Coronary artery (tissue), 2 donors: ENCODE results near the gene GHSR.

Source experiments
- DNase-seq: peaks from one replicate; pipeline ENCODE4 v3.0.0-alpha.2; 2017; ENCODE audit warnings: low spot score
- H3K27ac ChIP-seq, 2 donors: fragments of 200-600 bp; sonication (generic); one replicate each; pipeline ENCODE4 v1.5.1; 2016 to 2019
- H3K4me3 ChIP-seq: fragments of 200-600 bp; sonication (generic); 2 replicates; pipeline ENCODE4 v1.5.1; 2016; ENCODE audit warnings: mild to moderate bottlenecking, moderate library complexity
- TF ChIP-seq, protein P1 (sequence below): fragments of 200-600 bp; sonication (generic); IDR thresholded peaks from one replicate; pipeline ENCODE4 v1.5.1; 2019; ENCODE audit warnings: antibody characterized with exemption

The GHSR gene

DNA sequence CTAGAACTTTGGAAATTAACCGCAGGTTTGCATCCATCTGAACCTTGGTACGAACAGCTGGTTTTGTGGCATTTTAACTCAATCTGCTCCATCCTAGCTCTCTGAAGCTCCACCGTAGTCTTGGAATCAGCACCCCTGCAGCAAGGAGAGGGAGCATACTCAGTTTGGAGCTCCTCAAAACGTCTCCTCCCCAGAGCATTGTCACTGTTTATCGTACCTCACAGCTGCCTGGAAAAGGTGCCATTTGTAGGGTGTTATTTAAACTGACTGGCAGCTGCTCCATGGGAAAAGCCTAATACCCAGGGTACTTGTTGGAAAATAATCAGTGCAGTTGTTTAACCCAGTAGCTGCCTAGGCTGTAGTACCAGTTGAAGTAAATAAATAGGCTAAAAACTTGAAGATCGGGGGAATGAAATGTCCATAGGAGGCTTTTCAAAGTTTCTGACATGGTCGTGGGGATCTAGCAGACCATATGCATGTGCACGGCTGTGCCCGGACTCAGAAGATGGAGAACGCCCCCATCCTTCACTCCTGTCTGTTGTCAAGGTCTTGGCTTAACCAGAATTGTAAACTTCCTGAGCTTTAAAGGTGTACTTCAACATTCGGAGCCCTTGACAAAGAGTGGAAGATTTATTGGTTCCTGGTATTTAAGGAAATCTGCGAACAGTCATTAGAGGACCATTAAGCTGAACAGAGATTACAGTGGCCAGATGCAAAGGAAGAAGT is 43.9 kb downstream of the GHSR start:
- TF ChIP-seq, protein P1, sequence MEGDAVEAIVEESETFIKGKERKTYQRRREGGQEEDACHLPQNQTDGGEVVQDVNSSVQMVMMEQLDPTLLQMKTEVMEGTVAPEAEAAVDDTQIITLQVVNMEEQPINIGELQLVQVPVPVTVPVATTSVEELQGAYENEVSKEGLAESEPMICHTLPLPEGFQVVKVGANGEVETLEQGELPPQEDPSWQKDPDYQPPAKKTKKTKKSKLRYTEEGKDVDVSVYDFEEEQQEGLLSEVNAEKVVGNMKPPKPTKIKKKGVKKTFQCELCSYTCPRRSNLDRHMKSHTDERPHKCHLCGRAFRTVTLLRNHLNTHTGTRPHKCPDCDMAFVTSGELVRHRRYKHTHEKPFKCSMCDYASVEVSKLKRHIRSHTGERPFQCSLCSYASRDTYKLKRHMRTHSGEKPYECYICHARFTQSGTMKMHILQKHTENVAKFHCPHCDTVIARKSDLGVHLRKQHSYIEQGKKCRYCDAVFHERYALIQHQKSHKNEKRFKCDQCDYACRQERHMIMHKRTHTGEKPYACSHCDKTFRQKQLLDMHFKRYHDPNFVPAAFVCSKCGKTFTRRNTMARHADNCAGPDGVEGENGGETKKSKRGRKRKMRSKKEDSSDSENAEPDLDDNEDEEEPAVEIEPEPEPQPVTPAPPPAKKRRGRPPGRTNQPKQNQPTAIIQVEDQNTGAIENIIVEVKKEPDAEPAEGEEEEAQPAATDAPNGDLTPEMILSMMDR: no peak
- H3K4me3 ChIP-seq: no peak overlapping the region
- DNase-seq: no peak
- H3K27ac ChIP-seq: no peak overlapping the region

DNA sequence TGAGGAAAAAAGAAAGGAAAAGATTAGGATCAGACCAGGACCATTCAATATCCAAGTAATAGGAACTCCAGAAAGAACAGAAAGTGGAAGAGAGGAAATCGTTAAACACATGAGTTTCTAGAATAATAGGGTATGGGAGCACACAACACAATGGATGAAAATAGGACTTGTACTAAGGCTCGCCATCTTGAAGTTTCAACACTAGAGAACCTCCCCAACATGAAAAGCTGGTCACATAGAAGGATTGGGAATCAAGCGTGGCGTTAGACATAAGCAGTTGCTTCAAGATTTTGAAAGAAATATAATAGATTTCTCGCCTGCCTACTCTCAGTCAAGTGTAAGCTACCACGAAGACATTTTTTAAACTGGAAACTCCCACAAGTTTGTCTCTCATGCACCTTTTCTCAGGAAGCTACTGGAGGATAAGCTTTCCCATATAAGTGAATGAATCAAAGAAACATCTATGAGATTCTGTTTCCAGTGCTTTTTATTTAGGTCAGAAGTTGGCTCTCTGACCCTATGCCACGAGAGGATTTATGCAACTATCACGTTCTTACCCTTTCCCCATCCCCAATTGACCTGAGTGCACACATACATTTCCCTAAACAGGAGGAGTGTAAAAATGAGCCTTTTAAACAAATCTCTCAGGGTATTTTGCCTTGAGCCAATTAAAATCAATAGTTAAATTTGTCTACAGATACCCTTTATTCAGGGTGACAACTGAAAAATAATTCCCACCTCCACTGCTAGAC is 45.2 kb downstream of the GHSR start:
- Histone ChIP-seq H3K4me3 (no peak overlapping the region), H3K27ac (no peak overlapping the region)
- no peak for DNase-seq
- TF ChIP-seq, protein P1: no peak

- TF ChIP-seq, protein P1: no peak
- Histone ChIP-seq H3K4me3 (no peak overlapping the region), H3K27ac (no peak overlapping the region)
- DNase-seq: no peak
Measured at GRCh38 chr3:172402090-172402489, 46.2 kb downstream of the GHSR start.

DNA sequence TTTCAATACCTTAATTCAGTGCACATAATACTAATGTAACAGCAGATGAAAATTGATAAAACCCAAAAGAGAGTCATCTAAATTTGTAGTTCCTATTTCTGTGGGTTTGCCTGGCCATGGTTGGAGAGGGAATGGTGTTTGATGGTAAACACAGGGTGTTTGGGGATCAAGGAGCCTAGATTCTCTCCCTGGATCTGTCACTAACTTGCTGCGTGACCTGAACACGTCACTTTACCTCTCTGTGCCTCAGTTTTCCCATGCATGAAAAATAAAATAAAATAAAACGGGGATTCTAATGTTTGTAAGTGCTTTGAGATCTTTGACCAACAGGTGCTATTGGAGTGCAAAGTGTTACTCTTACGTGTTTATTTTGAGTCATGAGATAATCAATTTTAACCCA is 49.8 kb downstream of the GHSR start:
- no peak overlapping the region for H3K27ac ChIP-seq
- TF ChIP-seq, protein P1: no peak
- H3K4me3 ChIP-seq: no peak overlapping the region
- DNase-seq: no peak

- H3K4me3 ChIP-seq: no peak overlapping the region
- TF ChIP-seq, protein P1: no peak
- no peak for DNase-seq
- no peak overlapping the region for H3K27ac ChIP-seq
Measured at GRCh38 chr3:172397716-172398405, 50.4 kb downstream of the GHSR start.

GRCh38 chr3:172396400-172396799 is 51.9 kb downstream of the GHSR start:
- H3K27ac ChIP-seq: no peak overlapping the region
- TF ChIP-seq, protein P1: no peak

More at GRCh38 chr3:172396400-172396799, 51.9 kb downstream of the GHSR start:
- DNase-seq: no peak
- H3K4me3 ChIP-seq: no peak overlapping the region
